Cardiac fibroblast (primary cell): ENCODE results near the gene EPHB2.

Experiments used
- DNase-seq, 2 donors: peaks; one replicate each; pipeline versions ENCODE4 v3.0.0 to v3.0.0-alpha.2; 2010; ENCODE audit warnings: low read depth in 2 of 2
- H3K4me3 ChIP-seq, 2 donors: replicated peaks in 1 of 2; 1 replicate in 1 of 2; 2 replicates in 1 of 2; pipeline ENCODE4 v1.5.1; 2011; ENCODE audit warnings: low read depth in 2 of 2, low read length in 2 of 2, mild to moderate bottlenecking in 2 of 2, moderate library complexity in 1 of 2
- CTCF ChIP-seq: IDR thresholded peaks from one replicate; pipeline ENCODE4 v1.5.1; 2011; ENCODE audit warnings: low read depth, mild to moderate bottlenecking, low read length, inconsistent platforms

The EPHB2 gene

DNA sequence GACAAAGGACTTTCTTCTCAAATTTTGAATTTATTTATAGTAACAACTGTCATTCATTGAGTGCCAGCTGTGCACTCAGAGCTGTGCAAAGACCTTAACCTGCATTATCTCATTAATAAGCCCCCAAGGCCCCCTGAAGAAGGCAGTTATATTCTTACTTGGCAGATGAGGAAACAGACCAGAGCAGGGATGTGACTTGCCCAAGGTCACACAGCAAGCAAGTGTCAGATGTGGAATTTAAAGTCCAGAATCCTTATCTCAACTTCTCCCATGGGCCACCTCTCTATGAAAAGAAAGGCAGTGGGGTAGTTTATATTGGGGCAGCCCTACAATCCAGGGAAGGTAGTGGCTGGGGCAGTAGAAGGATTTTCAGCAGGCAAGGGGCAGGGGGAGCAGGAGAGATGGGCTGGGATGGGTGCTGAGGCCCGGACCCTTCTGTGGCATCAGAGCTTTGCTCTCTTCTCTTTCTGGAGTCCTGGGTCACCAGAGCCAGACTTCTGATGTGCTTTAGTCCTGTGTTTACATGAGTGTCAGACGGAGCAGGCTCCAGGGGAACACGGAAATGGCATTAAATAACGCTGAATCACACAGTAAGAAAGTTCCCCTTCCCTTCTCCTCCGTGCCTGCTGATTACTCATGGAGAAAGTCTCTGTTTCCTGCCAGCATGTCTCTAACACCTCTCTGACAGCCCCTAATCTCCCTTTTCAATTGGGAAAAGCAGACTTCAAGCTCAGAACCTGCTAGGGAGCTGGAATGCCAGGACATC, 39.5 kb downstream of the EPHB2 start:
- H3K4me3 ChIP-seq = no peak overlapping the region
- TF ChIP-seq CTCF = no peak
- peak; percentile 92 to 94 for DNase-seq

GRCh38 chr1:22750685-22751051, 40.0 kb downstream of the EPHB2 start:
- H3K4me3 ChIP-seq = no peak overlapping the region
- no peak for DNase-seq
- no peak for TF ChIP-seq CTCF

DNA sequence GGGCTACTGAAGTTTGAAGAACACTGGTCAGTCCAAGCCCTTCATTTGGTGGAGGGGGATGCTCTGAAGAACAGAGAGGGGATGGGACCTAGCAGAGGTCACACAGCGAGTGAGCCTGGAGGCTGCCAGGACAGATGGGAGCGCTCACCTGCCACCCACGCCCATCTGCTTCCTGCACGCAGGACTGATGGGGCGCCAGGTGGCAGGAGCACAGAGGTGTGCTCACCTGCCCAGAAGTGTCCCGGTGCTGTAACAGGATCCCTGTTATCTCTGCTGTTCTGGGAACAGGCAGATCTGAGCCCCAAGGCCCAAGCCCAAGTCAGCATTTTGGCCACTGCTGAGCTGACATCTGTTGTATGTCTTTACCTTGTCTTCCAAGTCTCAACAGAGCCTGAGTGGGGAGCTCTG, 40.5 kb downstream of the EPHB2 start:
- peak in 1 of 2 donors; percentile 22 for DNase-seq
- no peak for TF ChIP-seq CTCF
- H3K4me3 ChIP-seq = no peak overlapping the region

GRCh38 chr1:22752339-22752738, 41.7 kb downstream of the EPHB2 start:
- TF ChIP-seq CTCF = no peak
- DNase-seq = no peak
- no peak overlapping the region for H3K4me3 ChIP-seq

- H3K4me3 ChIP-seq = no peak overlapping the region
Measured at GRCh38 chr1:22753481-22753971, 42.9 kb downstream of the EPHB2 start.

GRCh38 chr1:22754106-22754768, 43.6 kb downstream of the EPHB2 start:
- H3K4me3 ChIP-seq = no peak overlapping the region
- peak in 1 of 2 donors; percentile 36 for DNase-seq
- no peak for TF ChIP-seq CTCF

More at GRCh38 chr1:22753481-22753971, 42.9 kb downstream of the EPHB2 start:
- TF ChIP-seq CTCF = no peak
- DNase-seq = peak; percentile 62 to 69
